Suprapubic skin (tissue), 3 donors: ENCODE data around the gene DMRT1.

ENCODE experiments used
- CTCF ChIP-seq, 2 donors: fragments of 200-600 bp in 1 of 2; fragments of 450-650 bp in 1 of 2; sonication (generic) in 1 of 2; IDR thresholded peaks; one replicate each; pipeline ENCODE4 v1.5.1; 2016 to 2019; ENCODE audit warnings: antibody characterized with exemption in 2 of 2, mild to moderate bottlenecking in 1 of 2, moderate library complexity in 1 of 2
- POLR2A ChIP-seq, 2 donors: fragments of 450-650 bp; IDR thresholded peaks; one replicate each; pipeline ENCODE4 v1.6.1; 2017; ENCODE audit warnings: antibody characterized with exemption in 2 of 2, mild to moderate bottlenecking in 2 of 2, moderate library complexity in 2 of 2

- TF ChIP-seq CTCF (IDR thresholded peaks at IDR 0.05) = no peak
- TF ChIP-seq POLR2A (IDR thresholded peaks at IDR 0.05) = no peak
Observed at GRCh38 chr9:805151-805550, 36.3 kb upstream of the DMRT1 start.
